Heart right ventricle (tissue), 16 donors: ENCODE data around the gene ACOXL. TPM values are rescaled to one million over a fixed set of nuclear protein-coding genes. Genes with fewer than 3 reads are reported as not detected.

Experiments
- ATAC-seq, 8 donors: fragments of 200-7000 bp; cut with Tn5 transposase; one replicate each; pipeline ENCODE4 v1.9.1; 2020; ENCODE audit warnings: mild to moderate bottlenecking in 8 of 8, moderate library complexity in 8 of 8, moderate number of reproducible peaks in 1 of 8
- DNase-seq, 2 donors: peaks; one replicate each; pipeline ENCODE4 v3.0.0-alpha.2; 2020
- H3K27ac ChIP-seq, 10 donors: fragments of 200-600 bp; sonication (generic) in 2 of 10; one replicate each; pipeline versions ENCODE4 v1.5.0 to v1.8.0; 2020 to 2022; ENCODE audit warnings: mild to moderate bottlenecking in 3 of 10
- H3K27me3 ChIP-seq, 7 donors: fragments of 200-600 bp; one replicate each; pipeline ENCODE4 v1.8.0; 2021 to 2022; ENCODE audit warnings: mild to moderate bottlenecking in 2 of 7
- H3K36me3 ChIP-seq, 9 donors: fragments of 200-600 bp; sonication (generic) in 1 of 9; one replicate each; pipeline versions ENCODE4 v1.5.0 to v1.8.0; 2020 to 2022; ENCODE audit warnings: mild to moderate bottlenecking in 2 of 9
- H3K4me1 ChIP-seq, 9 donors: fragments of 200-600 bp; sonication (generic) in 1 of 9; one replicate each; pipeline versions ENCODE4 v1.5.0 to v1.8.0; 2020 to 2022; ENCODE audit warnings: mild to moderate bottlenecking in 4 of 9
- H3K4me3 ChIP-seq, 10 donors: fragments of 200-600 bp; sonication (generic) in 2 of 10; one replicate each; pipeline versions ENCODE4 v1.5.0 to v1.8.0; 2020 to 2022; ENCODE audit warnings: mild to moderate bottlenecking in 7 of 10, moderate library complexity in 2 of 10
- H3K9me3 ChIP-seq, 11 donors: fragments of 200-600 bp in 10 of 11; sonication (generic) in 2 of 11; one replicate each; pipeline versions ENCODE4 v1.5.0 to v1.8.0; 2013 to 2022; ENCODE audit warnings: mild to moderate bottlenecking in 2 of 11, control low read depth in 1 of 11, moderate library complexity in 1 of 11
- WGBS, 2 donors: extraction: QIAGEN DNeasy Blood & Tissue Kit; methylation state at CpG; one replicate each; pipeline ENCODE4 v1.1.7; 2013; ENCODE audit warnings: inconsistent platforms in 1 of 2; 5-methylcytosine and 5-hydroxymethylcytosine counted together
- intact Hi-C, 10 donors: fragments of 100-400 bp; cut with DNase I; formaldehyde crosslinking; loops; one replicate each; pipeline versions ENCODE4 v1.11.1 to v1.14.2; 2022
- polyA plus RNA-seq, 2 donors: library from polyadenylated mRNA; stranded (reverse); fragments of 200-250 nt; gene quantifications; one replicate each; pipeline ENCODE4 v1.2.3, GENCODE V29; 2013
- total RNA-seq, 10 donors: library from RNA; stranded (reverse); fragmentation: NEBNext Ultra II Directional in 3 of 10; extraction: Animal tissue kit (Norgen Biotek cat#: 25700) in 3 of 10; gene quantifications; one replicate each; pipeline versions ENCODE4 v1.2.1 to v1.2.4, GENCODE V29; 2021 to 2023
- TF ChIP-seq, protein P1 (sequence below), 9 donors: fragments of 200-600 bp; sonication (generic) in 2 of 9; IDR thresholded peaks; one replicate each; pipeline versions ENCODE4 v1.5.0 to v1.8.0; 2021 to 2022; ENCODE audit warnings: antibody characterized with exemption in 9 of 9, mild to moderate bottlenecking in 5 of 9, moderate library complexity in 1 of 9
- donor health status: Arrhythmogenic right ventricular cardiomyopathy.
- donor health status: ischemic (EF 13 %, LVEDD 7.1; RV severe dilation, severe dysfunction).
- donor health status: healthy with polysubstance abuse.
- donor health status: DM: no; HTN: yes; CAD: no.
- donor health status: DM: no; HTN: no; CAD: no.
- donor health status: ischemic (EF 25% LVEDD 6.9; RV normal size, moderate dysfunction).
- donor health status: ischemic (EF 25% LVEDD 5.7; RV mildly dilated, moderate dysfunction).
- donor health status: healthy.
- donor health status: DM: yes; HTN: yes; CAD: no.
- donor health status: Ischemic cardiomyopathy.
- donor health status: ischemic (EF 35%, LVEDD 5.7; RV mildly dilated, moderate dysfunction).
- donor health status: nonischemic (EF 11% LVEDD 7.7; RV severe dilation, severe dysfunction).
- donor health status: DM: yes; HTN: yes; CAD: no.
- donor health status: PGD.
- donor health status: ischemic (EF 29% LVEDD 5.4; RV normal size, mild dysfunction).
- donor health status: nonischemic (EF 23%, LVEDD 6.1; RV moderate dilation, normal function).

Gene ACOXL
- total and polyA plus RNA-seq, 12 donors, result not detected

DNA sequence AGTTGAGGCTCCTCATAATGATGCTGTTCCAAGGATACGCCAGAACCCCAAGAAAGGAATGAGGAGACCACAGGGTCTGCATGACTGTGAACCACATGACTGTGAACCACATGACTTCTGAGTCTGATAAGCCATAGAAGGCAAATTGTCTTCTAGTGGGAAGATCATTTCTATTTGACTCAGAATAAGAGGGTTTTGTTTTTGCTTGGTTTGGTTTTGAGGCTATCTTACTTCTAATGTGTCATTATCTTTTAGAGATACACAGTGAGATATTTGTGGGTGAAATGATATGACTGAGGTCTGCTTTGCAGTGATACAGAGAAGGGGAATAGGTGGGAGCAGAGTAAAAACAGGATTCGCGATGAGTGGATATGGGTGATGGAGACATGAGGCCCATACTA, 359.4 kb downstream of the ACOXL start:
- Histone ChIP-seq H3K4me3 (no peak overlapping the region), H3K9me3 (no peaks in the 10 kb centered on the region), H3K4me1 (no peaks in the 10 kb centered on the region), H3K27me3 (peaks cover 0 to 12% (median 0%) of the 10 kb centered on the region in 7 donors), H3K27ac (no peak overlapping the region), H3K36me3 (no peaks in the 10 kb centered on the region)
- 92 to 98% methylated on average over 3 of the region's 3 CpGs for WGBS, 2 donors
- TF ChIP-seq, protein P1, sequence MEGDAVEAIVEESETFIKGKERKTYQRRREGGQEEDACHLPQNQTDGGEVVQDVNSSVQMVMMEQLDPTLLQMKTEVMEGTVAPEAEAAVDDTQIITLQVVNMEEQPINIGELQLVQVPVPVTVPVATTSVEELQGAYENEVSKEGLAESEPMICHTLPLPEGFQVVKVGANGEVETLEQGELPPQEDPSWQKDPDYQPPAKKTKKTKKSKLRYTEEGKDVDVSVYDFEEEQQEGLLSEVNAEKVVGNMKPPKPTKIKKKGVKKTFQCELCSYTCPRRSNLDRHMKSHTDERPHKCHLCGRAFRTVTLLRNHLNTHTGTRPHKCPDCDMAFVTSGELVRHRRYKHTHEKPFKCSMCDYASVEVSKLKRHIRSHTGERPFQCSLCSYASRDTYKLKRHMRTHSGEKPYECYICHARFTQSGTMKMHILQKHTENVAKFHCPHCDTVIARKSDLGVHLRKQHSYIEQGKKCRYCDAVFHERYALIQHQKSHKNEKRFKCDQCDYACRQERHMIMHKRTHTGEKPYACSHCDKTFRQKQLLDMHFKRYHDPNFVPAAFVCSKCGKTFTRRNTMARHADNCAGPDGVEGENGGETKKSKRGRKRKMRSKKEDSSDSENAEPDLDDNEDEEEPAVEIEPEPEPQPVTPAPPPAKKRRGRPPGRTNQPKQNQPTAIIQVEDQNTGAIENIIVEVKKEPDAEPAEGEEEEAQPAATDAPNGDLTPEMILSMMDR (IDR thresholded peaks at IDR 0.05), result no peak
- intact Hi-C loops, result loop anchor here in 1 of 10 donors (10.0 kb wide), 1 partner anchor 267 kb away; no protein-coding TSS in a partner anchor
- DNase-seq (no peak), ATAC-seq (no peak)

DNA sequence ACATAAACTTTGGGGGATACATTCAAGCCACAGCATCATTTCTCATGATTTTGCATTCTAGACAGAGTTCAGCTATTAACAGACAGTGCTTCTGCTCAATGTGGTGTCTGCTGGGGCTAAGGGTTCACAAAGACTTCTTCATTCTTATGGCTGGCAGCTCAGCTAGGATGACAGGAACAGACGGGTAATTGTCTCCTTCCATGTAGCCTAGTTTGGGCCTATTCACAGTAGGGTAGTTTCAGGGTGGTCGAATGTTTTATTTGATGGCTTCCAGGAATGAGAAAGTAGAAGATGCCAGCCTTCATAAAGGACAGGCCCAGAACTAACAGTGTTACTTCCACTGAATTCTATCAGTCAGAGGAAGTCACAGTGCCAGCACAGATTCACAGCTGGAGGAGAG, 362.3 kb downstream of the ACOXL start:
- Histone ChIP-seq H3K27ac (no peak overlapping the region), H3K9me3 (no peaks in the 10 kb centered on the region), H3K27me3 (peaks cover 0 to 12% (median 0%) of the 10 kb centered on the region in 7 donors), H3K36me3 (no peaks in the 10 kb centered on the region), H3K4me1 (no peaks in the 10 kb centered on the region), H3K4me3 (no peak overlapping the region)
- intact Hi-C loops, result loop anchor here in 1 of 10 donors (10.0 kb wide), 1 partner anchor 270 kb away; no protein-coding TSS in a partner anchor
- no peak for DNase-seq
- TF ChIP-seq, protein P1 (IDR thresholded peaks at IDR 0.05), result no peak
- WGBS, 2 donors, result 90 to 92% methylated on average over 2 of the region's 2 CpGs
- no peak for ATAC-seq

DNA sequence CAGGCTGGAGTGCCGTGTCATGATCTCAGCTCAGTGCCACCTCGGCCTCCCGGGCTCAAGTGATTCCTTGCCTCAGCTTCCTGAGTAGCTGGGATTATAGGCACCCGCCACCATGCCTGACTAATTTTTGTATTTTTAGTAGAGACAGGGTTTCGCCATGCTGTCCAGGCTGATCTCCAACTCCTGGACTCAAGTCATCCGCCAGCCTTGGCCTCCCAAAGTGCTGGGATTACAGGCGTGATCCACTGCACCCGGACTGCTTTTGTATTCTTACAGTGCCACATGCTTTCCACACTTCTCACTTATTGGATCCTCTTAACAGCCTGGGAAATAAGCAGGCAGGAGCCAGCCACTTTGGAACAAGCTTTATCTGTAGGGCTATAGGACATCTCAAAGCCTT, 363.1 kb downstream of the ACOXL start:
- H3K36me3 ChIP-seq, result no peaks in the 10 kb centered on the region
- 93 to 94% methylated on average over 8 of the region's 8 CpGs for WGBS, 2 donors
- H3K27me3 ChIP-seq, result peaks cover 0 to 8% (median 0%) of the 10 kb centered on the region in 7 donors
- intact Hi-C loops, result loop anchor here in 1 of 10 donors (10.0 kb wide), 1 partner anchor 271 kb away; no protein-coding TSS in a partner anchor
- no peak overlapping the region for H3K4me3 ChIP-seq
- DNase-seq (no peak), ATAC-seq (no peak)
- H3K27ac ChIP-seq, result no peak overlapping the region
- TF ChIP-seq, protein P1 (IDR thresholded peaks at IDR 0.05), result no peak
- no peaks in the 10 kb centered on the region for H3K9me3 ChIP-seq
- H3K4me1 ChIP-seq, result peaks cover 0 to 2% (median 0%) of the 10 kb centered on the region in 9 donors

DNA sequence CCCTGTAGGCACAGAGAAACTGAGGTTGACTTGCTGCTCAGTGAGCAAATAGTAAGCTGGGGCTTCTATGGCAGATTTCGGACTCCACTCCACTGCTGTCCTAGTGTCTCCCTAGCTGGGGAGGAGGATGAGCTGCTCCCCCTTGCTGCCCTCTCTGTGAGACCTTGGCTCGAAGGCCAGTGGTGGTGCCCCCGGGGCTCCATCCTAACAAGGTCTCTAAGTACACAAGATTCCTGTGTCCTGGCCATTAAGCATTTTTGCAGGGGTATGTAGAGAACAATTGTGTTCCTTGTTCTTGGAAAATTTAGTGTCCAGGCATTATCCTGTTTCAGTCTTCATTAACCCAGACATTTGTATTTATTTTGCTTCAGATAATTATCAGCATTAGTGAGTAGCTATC, 367.0 kb downstream of the ACOXL start:
- no peak overlapping the region for H3K4me3 ChIP-seq
- ATAC-seq (no peak), DNase-seq (no peak)
- H3K4me1 ChIP-seq, result peaks cover 0 to 8% (median 0%) of the 10 kb centered on the region in 9 donors
- H3K9me3 ChIP-seq, result no peaks in the 10 kb centered on the region
- H3K27me3 ChIP-seq, result no peaks in the 10 kb centered on the region
- WGBS, 2 donors, result 85 to 90% methylated on average over 3 of the region's 3 CpGs
- intact Hi-C loops, result loop anchor here in 1 of 10 donors (10.0 kb wide), 1 partner anchor 275 kb away; no protein-coding TSS in a partner anchor
- TF ChIP-seq, protein P1 (IDR thresholded peaks at IDR 0.05), result no peak
- no peaks in the 10 kb centered on the region for H3K36me3 ChIP-seq
- H3K27ac ChIP-seq, result no peak overlapping the region
